GM23338 (cell line): Measurements from ENCODE around the gene CAD.

Source experiments
- CREB1 ChIP-seq: fragments of 250-450 bp; sonication (Bioruptor Pico); IDR thresholded peaks from 2 replicates; pipeline ENCODE4 v1.5.0; 2020; ENCODE audit warnings: low read depth, mild to moderate bottlenecking, moderate library complexity
- CTCF ChIP-seq, 2 experiments: fragments of 200-600 bp in 1 of 2; sonication (generic) in 1 of 2; conservative IDR thresholded peaks; 2 replicates each; pipeline versions ENCODE4 v1.5.1 to v1.6.1; 2016 to 2017; ENCODE audit warnings: antibody characterized with exemption in 2 of 2, low read depth in 2 of 2, mild to moderate bottlenecking in 2 of 2, moderate library complexity in 1 of 2
- EZH2 ChIP-seq: fragments of 200-600 bp; sonication (generic); IDR thresholded peaks from one replicate; pipeline ENCODE4 v1.8.0; 2017; ENCODE audit warnings: antibody characterized with exemption, mild to moderate bottlenecking, low read depth; ENCODE audit not compliant: unreplicated experiment
- EZH2phosphoT487 ChIP-seq: fragments of 200-600 bp; sonication (generic); IDR thresholded peaks from one replicate; pipeline ENCODE4 v1.8.1; 2018; ENCODE audit warnings: antibody characterized with exemption; ENCODE audit not compliant: unreplicated experiment
- NANOG ChIP-seq: IDR thresholded peaks from 2 replicates; pipeline ENCODE4 v1.6.1; 2016; ENCODE audit warnings: antibody characterized with exemption, borderline replicate concordance
- POLR2AphosphoS5 ChIP-seq: IDR thresholded peaks from 2 replicates; pipeline ENCODE4 v1.6.1; 2016; ENCODE audit warnings: antibody characterized with exemption, low read depth
- STAT1 ChIP-seq: IDR thresholded peaks from one replicate; pipeline ENCODE4 v1.6.1; 2016; ENCODE audit warnings: antibody characterized with exemption; ENCODE audit not compliant: unreplicated experiment
- ZNF114 ChIP-seq: fragments of 250-450 bp; sonication (Bioruptor Pico); IDR thresholded peaks from 2 replicates; pipeline ENCODE4 v1.5.0; 2020; ENCODE audit warnings: mild to moderate bottlenecking, moderate library complexity
- ZNF331 ChIP-seq: fragments of 250-450 bp; sonication (Bioruptor Pico); IDR thresholded peaks from 2 replicates; pipeline ENCODE4 v1.5.0; 2020; ENCODE audit warnings: low read depth, mild to moderate bottlenecking, moderate library complexity
- ZNF462 ChIP-seq: fragments of 250-450 bp; sonication (Bioruptor Pico); IDR thresholded peaks from 2 replicates; pipeline ENCODE4 v1.5.0; 2020; ENCODE audit warnings: mild to moderate bottlenecking, moderate library complexity
- TF ChIP-seq, protein P1 (sequence below): IDR thresholded peaks from one replicate; pipeline ENCODE4 v1.6.1; 2018; ENCODE audit warnings: antibody characterized with exemption; ENCODE audit not compliant: unreplicated experiment

GRCh38 chr2:27242614-27242951 lies 25.4 kb downstream of the CAD start:
- TF ChIP-seq CTCF (conservative IDR thresholded peaks at IDR 0.05; ENCODE audit: low read depth in 2 of 2): no peak
- TF ChIP-seq ZNF331 (CRISPR knock-in tag): no peak
- no peak for TF ChIP-seq POLR2AphosphoS5
- no peak for TF ChIP-seq EZH2
- TF ChIP-seq CREB1 (CRISPR knock-in tag): no peak
- no peak for TF ChIP-seq ZNF114 (CRISPR knock-in tag)
- TF ChIP-seq EZH2phosphoT487: no peak
- TF ChIP-seq, protein P1, sequence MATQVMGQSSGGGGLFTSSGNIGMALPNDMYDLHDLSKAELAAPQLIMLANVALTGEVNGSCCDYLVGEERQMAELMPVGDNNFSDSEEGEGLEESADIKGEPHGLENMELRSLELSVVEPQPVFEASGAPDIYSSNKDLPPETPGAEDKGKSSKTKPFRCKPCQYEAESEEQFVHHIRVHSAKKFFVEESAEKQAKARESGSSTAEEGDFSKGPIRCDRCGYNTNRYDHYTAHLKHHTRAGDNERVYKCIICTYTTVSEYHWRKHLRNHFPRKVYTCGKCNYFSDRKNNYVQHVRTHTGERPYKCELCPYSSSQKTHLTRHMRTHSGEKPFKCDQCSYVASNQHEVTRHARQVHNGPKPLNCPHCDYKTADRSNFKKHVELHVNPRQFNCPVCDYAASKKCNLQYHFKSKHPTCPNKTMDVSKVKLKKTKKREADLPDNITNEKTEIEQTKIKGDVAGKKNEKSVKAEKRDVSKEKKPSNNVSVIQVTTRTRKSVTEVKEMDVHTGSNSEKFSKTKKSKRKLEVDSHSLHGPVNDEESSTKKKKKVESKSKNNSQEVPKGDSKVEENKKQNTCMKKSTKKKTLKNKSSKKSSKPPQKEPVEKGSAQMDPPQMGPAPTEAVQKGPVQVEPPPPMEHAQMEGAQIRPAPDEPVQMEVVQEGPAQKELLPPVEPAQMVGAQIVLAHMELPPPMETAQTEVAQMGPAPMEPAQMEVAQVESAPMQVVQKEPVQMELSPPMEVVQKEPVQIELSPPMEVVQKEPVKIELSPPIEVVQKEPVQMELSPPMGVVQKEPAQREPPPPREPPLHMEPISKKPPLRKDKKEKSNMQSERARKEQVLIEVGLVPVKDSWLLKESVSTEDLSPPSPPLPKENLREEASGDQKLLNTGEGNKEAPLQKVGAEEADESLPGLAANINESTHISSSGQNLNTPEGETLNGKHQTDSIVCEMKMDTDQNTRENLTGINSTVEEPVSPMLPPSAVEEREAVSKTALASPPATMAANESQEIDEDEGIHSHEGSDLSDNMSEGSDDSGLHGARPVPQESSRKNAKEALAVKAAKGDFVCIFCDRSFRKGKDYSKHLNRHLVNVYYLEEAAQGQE: no peak
- no peak for TF ChIP-seq NANOG
- TF ChIP-seq STAT1: no peak
- TF ChIP-seq ZNF462 (CRISPR knock-in tag): no peak
